Activated B cell treated with CpG ODN at 0.5 μM for 24 hours (primary cell): Measurements from ENCODE around the gene GSTM2. TPM values are rescaled to one million over a fixed set of nuclear protein-coding genes. Genes with fewer than 3 reads are reported as not detected.
"Not testable (repeated sequence)": the region's sequence is repeated elsewhere in the genome, so short reads cannot be mapped to it uniquely, and the experiment has no call there.

ENCODE experiments used
- ATAC-seq: fragments of 200-7000 bp; cut with Tn5 transposase; one replicate; pipeline ENCODE4 v1.10.0; 2021; ENCODE audit warnings: low read depth, mild to moderate bottlenecking, moderate library complexity
- CTCF ChIA-PET: fragments of 350-600 bp; sonication (Branson Sonifier 250); formaldehyde crosslinking; loops from one replicate; lab custom pipeline; 2021; ENCODE audit warnings: antibody characterized with exemption; lab: Charles Lee
- POLR2A ChIA-PET: fragments of 350-600 bp; sonication (Branson Sonifier 250); formaldehyde crosslinking; loops from one replicate; lab custom pipeline; 2021; ENCODE audit warnings: antibody characterized with exemption; lab: Charles Lee
- DNase-seq: peaks from one replicate; pipeline ENCODE4 v3.0.0; 2022
- H3K27ac Mint-ChIP-seq: one replicate; pipeline ENCODE4 v1.8.0; 2020; ENCODE audit warnings: mixed read lengths
- H3K27me3 Mint-ChIP-seq: one replicate; pipeline ENCODE4 v1.8.0; 2021; ENCODE audit warnings: mixed read lengths
- H3K36me3 Mint-ChIP-seq: one replicate; pipeline ENCODE4 v1.8.0; 2021; ENCODE audit warnings: low read depth, mixed read lengths
- H3K4me1 Mint-ChIP-seq: one replicate; pipeline ENCODE4 v1.8.0; 2021; ENCODE audit warnings: mixed read lengths
- H3K4me3 Mint-ChIP-seq: one replicate; pipeline ENCODE4 v1.8.0; 2020; ENCODE audit warnings: mild to moderate bottlenecking, mixed read lengths
- H3K9me3 Mint-ChIP-seq: one replicate; pipeline ENCODE4 v1.8.0; 2020; ENCODE audit warnings: mixed read lengths
- intact Hi-C: fragments of 100-400 bp; cut with micrococcal nuclease; formaldehyde crosslinking; loops from one replicate; pipeline ENCODE4 v1.15.1; 2024
- total RNA-seq: library from RNA; stranded (reverse); gene quantifications from 2 replicates; pipeline ENCODE4 v1.2.3, GENCODE V29; 2022
- TF ChIP-seq, protein P1 (sequence below): fragments of 200-600 bp; IDR thresholded peaks from one replicate; pipeline ENCODE4 v1.8.0; 2022; ENCODE audit warnings: antibody characterized with exemption, mild to moderate bottlenecking

GSTM2 gene
- total RNA-seq, 1 donor from 2014 or later = 11.0 TPM

DNA sequence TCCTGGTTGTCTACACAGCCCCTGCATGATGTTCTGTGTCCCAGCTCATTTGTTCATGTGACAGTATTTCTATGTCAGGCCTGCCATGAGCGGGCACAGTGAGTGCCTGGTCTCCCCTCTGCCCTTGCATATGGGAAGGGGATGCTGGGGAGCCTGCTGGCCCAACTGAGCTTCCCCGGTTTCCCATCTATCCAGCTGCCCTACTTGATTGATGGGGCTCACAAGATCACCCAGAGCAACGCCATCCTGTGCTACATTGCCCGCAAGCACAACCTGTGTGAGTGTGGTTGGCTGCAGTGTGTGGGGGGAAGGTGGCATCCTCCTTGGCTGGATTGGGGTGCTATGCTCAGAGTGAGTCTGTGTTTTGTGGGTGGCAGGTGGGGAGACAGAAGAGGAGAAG, 10.5 kb upstream of the GSTM2 start:
- no peaks in the 10 kb centered on the region for H3K9me3 Mint-ChIP-seq
- H3K4me1 Mint-ChIP-seq = peaks cover 24% of the 10 kb centered on the region
- peaks cover 21% of the 10 kb centered on the region for H3K36me3 Mint-ChIP-seq
- ChIA-PET POLR2A (interaction anchor here (2.9 kb wide), 1 partner anchor 31 kb away, joined by 12 read pairs; the partner anchor contains the start of gene GSTM1), CTCF (interaction anchor here (1.2 to 3.2 kb wide), 2 partner anchors 17 to 18 kb away, joined by 5 to 21 read pairs; no protein-coding TSS in a partner anchor)
- TF ChIP-seq, protein P1, sequence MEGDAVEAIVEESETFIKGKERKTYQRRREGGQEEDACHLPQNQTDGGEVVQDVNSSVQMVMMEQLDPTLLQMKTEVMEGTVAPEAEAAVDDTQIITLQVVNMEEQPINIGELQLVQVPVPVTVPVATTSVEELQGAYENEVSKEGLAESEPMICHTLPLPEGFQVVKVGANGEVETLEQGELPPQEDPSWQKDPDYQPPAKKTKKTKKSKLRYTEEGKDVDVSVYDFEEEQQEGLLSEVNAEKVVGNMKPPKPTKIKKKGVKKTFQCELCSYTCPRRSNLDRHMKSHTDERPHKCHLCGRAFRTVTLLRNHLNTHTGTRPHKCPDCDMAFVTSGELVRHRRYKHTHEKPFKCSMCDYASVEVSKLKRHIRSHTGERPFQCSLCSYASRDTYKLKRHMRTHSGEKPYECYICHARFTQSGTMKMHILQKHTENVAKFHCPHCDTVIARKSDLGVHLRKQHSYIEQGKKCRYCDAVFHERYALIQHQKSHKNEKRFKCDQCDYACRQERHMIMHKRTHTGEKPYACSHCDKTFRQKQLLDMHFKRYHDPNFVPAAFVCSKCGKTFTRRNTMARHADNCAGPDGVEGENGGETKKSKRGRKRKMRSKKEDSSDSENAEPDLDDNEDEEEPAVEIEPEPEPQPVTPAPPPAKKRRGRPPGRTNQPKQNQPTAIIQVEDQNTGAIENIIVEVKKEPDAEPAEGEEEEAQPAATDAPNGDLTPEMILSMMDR = no peak
- H3K27me3 Mint-ChIP-seq = peaks cover 3% of the 10 kb centered on the region
- ATAC-seq (no peak), DNase-seq (no peak)
- no peak overlapping the region for H3K27ac Mint-ChIP-seq
- intact Hi-C loops = loop anchor here (2.0 to 5.0 kb wide), 4 partner anchors 37 to 165 kb away; partner anchors contain the start of genes CYB561D1 and GSTM3
- H3K4me3 Mint-ChIP-seq = peak overlapping the region; percentile 11

DNA sequence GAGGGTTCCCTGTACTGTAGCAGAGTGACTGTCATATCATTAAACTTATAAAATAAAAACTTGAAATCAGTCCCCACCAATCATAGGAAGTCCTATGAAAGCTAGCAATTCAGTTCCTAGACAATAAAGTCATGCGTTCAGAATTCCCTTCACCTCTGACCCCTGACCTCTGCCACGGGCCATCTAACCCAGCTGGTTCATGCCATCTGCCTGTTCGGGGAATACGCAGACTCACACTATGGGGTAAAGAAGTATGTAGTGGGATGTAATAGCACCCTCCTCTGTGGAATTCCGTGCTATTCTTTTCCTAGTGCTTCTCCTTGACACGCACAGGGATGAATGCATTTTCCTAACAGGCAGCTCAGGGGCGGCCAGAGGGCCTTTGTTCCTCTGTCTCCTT, 9.9 kb upstream of the GSTM2 start:
- CTCF ChIA-PET = interaction anchor here (1.2 kb wide), 1 partner anchor 18 kb away, joined by 5 read pairs; no protein-coding TSS in a partner anchor
- H3K36me3 Mint-ChIP-seq = peaks cover 21% of the 10 kb centered on the region
- TF ChIP-seq, protein P1 = no peak
- no peak overlapping the region for H3K27ac Mint-ChIP-seq
- ATAC-seq (no peak), DNase-seq (no peak)
- intact Hi-C loops = loop anchor here (2.0 to 5.0 kb wide), 4 partner anchors 37 to 166 kb away; partner anchors contain the start of genes CYB561D1 and GSTM3
- POLR2A ChIA-PET = no interaction called here
- no peak overlapping the region for H3K4me3 Mint-ChIP-seq
- H3K27me3 Mint-ChIP-seq = no peaks in the 10 kb centered on the region
- H3K9me3 Mint-ChIP-seq = no peaks in the 10 kb centered on the region
- peaks cover 24% of the 10 kb centered on the region for H3K4me1 Mint-ChIP-seq

DNA sequence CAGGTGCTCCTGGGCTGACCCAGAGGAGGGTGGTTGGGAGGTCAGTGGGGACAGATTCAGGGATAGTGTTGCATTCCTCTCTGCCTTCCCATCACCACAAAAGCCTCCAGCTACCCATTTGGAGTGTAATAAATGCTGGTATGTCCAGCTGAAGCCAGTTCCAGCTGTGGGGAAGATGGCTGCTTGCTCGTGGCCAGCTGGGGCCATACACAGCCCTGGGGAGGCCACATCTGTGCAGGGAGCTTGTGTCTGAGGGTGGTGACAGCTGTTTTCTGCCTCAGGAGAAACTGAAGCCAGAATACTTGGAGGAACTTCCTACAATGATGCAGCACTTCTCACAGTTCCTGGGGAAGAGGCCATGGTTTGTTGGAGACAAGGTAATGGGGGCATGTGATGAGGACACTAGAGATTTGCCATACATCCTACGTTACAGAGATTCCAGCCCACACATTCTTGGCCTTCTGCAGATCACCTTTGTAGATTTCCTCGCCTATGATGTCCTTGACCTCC, 9.3 kb upstream of the GSTM2 start:
- intact Hi-C loops = loop anchor here (5.0 kb wide), 3 partner anchors 84 to 166 kb away; partner anchors contain the start of genes CYB561D1 and GSTM3
- POLR2A ChIA-PET = no interaction called here
- peaks cover 24% of the 10 kb centered on the region for H3K4me1 Mint-ChIP-seq
- no peaks in the 10 kb centered on the region for H3K9me3 Mint-ChIP-seq
- TF ChIP-seq, protein P1 = no peak
- peaks cover 21% of the 10 kb centered on the region for H3K36me3 Mint-ChIP-seq
- CTCF ChIA-PET = interaction anchor here (1.2 kb wide), 1 partner anchor 18 kb away, joined by 5 read pairs; no protein-coding TSS in a partner anchor
- no peak overlapping the region for H3K4me3 Mint-ChIP-seq
- DNase-seq = no peak
- ATAC-seq = no peak
- H3K27me3 Mint-ChIP-seq = no peaks in the 10 kb centered on the region
- no peak overlapping the region for H3K27ac Mint-ChIP-seq

DNA sequence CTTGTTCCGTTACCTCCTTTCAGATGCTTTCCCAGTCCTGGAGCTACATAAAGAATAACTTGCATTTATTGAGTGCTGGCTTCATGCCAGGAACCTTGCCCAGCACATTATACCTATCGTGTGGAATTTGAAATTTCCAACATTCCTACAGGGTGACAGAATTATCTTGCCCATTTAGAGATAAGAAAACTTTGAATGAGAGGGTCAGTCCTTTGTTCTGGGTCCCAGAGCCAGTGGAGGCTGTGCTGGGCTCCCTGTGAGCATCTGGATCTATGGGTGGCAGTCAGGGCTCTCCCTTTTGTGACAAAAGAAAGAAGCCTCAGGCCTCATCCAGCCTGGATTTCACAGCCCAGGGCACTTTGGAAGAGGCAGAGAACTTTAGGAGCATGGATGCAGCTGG, 8.7 kb upstream of the GSTM2 start:
- intact Hi-C loops = loop anchor here (5.0 kb wide), 3 partner anchors 83 to 167 kb away; partner anchors contain the start of genes CYB561D1 and GSTM3
- no peak overlapping the region for H3K27ac Mint-ChIP-seq
- peaks cover 21% of the 10 kb centered on the region for H3K36me3 Mint-ChIP-seq
- peaks cover 24% of the 10 kb centered on the region for H3K4me1 Mint-ChIP-seq
- no peak overlapping the region for H3K4me3 Mint-ChIP-seq
- ATAC-seq = no peak
- no peaks in the 10 kb centered on the region for H3K27me3 Mint-ChIP-seq
- CTCF ChIA-PET = no interaction called here
- POLR2A ChIA-PET = no interaction called here
- TF ChIP-seq, protein P1 = no peak
- DNase-seq = no peak
- no peaks in the 10 kb centered on the region for H3K9me3 Mint-ChIP-seq

DNA sequence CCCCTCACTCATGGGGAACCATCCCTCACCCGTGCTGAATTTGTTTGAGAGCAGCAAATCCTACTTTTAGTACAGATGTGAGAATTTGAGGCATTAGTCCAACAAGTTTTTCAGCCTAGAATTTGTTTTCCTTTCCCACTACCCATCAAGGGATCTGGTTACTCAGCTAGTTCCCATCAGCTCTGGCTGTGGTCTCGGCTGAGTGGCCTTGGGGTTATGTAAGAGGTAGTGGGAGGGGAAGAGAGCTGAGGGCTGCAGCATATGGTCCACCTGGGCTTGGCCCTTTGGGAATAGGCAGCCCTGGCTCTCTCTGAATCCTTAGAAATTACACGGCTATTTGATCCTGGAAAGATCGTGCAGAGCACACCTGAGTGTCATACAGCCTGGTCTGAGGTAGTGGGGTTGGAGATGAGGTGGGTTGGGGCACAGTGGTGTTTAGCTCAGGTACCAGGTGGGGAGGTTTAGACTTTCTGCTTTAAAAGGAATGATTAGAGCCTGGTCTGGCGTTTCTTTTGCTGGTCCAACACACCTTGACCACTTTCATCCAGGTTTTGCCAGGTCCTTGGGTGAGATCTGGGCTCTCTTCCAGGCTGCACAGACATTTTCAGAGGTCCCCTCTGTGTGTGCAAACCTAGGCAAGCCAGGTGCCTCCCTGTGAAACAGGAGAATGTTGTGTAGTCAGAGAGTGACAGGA, 7.7 kb upstream of the GSTM2 start:
- H3K9me3 Mint-ChIP-seq = no peaks in the 10 kb centered on the region
- no peaks in the 10 kb centered on the region for H3K27me3 Mint-ChIP-seq
- intact Hi-C loops = loop anchor here (5.0 kb wide), 3 partner anchors 82 to 168 kb away; partner anchors contain the start of genes CYB561D1 and GSTM3
- H3K4me1 Mint-ChIP-seq = peaks cover 20% of the 10 kb centered on the region
- no peak for DNase-seq
- POLR2A ChIA-PET = no interaction called here
- TF ChIP-seq, protein P1 = no peak
- no peak for ATAC-seq
- H3K27ac Mint-ChIP-seq = no peak overlapping the region
- H3K4me3 Mint-ChIP-seq = no peak overlapping the region
- CTCF ChIA-PET = interaction anchor here (0.6 kb wide), 1 partner anchor 372 kb away, joined by 5 read pairs; no protein-coding TSS in a partner anchor
- H3K36me3 Mint-ChIP-seq = peaks cover 21% of the 10 kb centered on the region

DNA sequence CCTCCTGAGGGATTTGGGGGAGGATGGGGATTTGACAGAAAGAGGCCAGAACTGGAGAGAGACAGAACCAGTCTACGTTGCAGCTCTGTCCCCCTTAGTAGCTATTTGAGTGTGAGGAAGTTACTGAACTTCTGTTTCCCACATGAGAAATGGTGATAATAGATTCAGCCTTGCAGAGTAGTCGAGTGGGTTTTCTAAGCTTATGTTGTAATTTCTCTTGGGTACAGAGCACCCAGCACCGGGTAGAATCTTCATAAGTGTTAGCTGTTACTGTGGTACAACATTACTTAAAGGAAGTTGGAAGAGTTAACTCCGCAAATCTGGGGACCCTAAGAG, 7.2 kb upstream of the GSTM2 start:
- intact Hi-C loops, H3K4me3 Mint-ChIP-seq, H3K9me3 Mint-ChIP-seq, DNase-seq, H3K27me3 Mint-ChIP-seq, H3K27ac Mint-ChIP-seq, ATAC-seq, POLR2A ChIA-PET: not testable (repeated sequence)
- Mint-ChIP-seq H3K36me3 (peaks cover 20% of the 10 kb centered on the region), H3K4me1 (peaks cover 15% of the 10 kb centered on the region)
- CTCF ChIA-PET = interaction anchor here (0.6 kb wide), 1 partner anchor 371 kb away, joined by 5 read pairs; no protein-coding TSS in a partner anchor
